H9 (cell line): ENCODE data around the gene MRGPRD. TPM values are rescaled to one million over a fixed set of nuclear protein-coding genes. Genes with fewer than 3 reads are reported as not detected.
A peak's percentile ranks its signal among the peaks of the same experiment; 100 is the strongest.

Experiments used
- DNase-seq: peaks from one replicate; pipeline ENCODE4 v3.0.0-alpha.2; 2017
- H2AFZ ChIP-seq: one replicate; pipeline ENCODE4 v1.6.1; 2013; ENCODE audit warnings: mild to moderate bottlenecking, low read length, control low read depth, moderate library complexity
- H2AK5ac ChIP-seq: 2 replicates; pipeline ENCODE4 v1.6.1; 2013; ENCODE audit warnings: low read length, control low read depth, mixed read lengths; ENCODE audit not compliant: insufficient read length
- H2BK120ac ChIP-seq: one replicate; pipeline ENCODE4 v1.6.1; 2013; ENCODE audit warnings: low read depth, mild to moderate bottlenecking, low read length, control low read depth, inconsistent platforms; ENCODE audit not compliant: poor library complexity, severe bottlenecking
- H2BK12ac ChIP-seq: 2 replicates; pipeline ENCODE4 v1.6.1; 2013; ENCODE audit warnings: low read length, control low read depth, mixed read lengths, low read depth; ENCODE audit not compliant: insufficient read length
- H2BK15ac ChIP-seq: 2 replicates; pipeline ENCODE4 v1.6.1; 2013; ENCODE audit warnings: low read depth, low read length, control low read depth
- H2BK20ac ChIP-seq: one replicate; pipeline ENCODE4 v1.6.1; 2013; ENCODE audit warnings: low read depth, mild to moderate bottlenecking, low read length, control low read depth, inconsistent platforms; ENCODE audit not compliant: poor library complexity, severe bottlenecking
- H2BK5ac ChIP-seq: 2 replicates; pipeline ENCODE4 v1.6.1; 2013; ENCODE audit warnings: low read length, control low read depth, mixed read lengths; ENCODE audit not compliant: insufficient read length
- H3K14ac ChIP-seq: 2 replicates; pipeline ENCODE4 v1.6.1; 2013; ENCODE audit warnings: low read length, control low read depth; ENCODE audit not compliant: insufficient read depth
- H3K18ac ChIP-seq: 2 replicates; pipeline ENCODE4 v1.6.1; 2013; ENCODE audit warnings: low read depth, mild to moderate bottlenecking, mixed read lengths, low read length, control low read depth; ENCODE audit not compliant: insufficient read length
- H3K23ac ChIP-seq: 2 replicates; pipeline ENCODE4 v1.6.1; 2013; ENCODE audit warnings: low read length, control low read depth, mixed read lengths, low read depth; ENCODE audit not compliant: insufficient read length
- H3K23me2 ChIP-seq: 2 replicates; pipeline ENCODE4 v1.6.1; 2013; ENCODE audit warnings: low read depth, mild to moderate bottlenecking, mixed read lengths, low read length, control low read depth; ENCODE audit not compliant: insufficient read length, poor library complexity, severe bottlenecking
- H3K27ac ChIP-seq: 2 replicates; pipeline ENCODE4 v1.5.1; 2013; ENCODE audit warnings: low read length, control low read depth, mixed read lengths, low read depth; ENCODE audit not compliant: insufficient read length
- H3K27me3 ChIP-seq: 2 replicates; pipeline ENCODE4 v1.6.1; 2013; ENCODE audit warnings: low read length, control low read depth, inconsistent platforms; ENCODE audit not compliant: insufficient read depth
- H3K4ac ChIP-seq: 2 replicates; pipeline ENCODE4 v1.6.1; 2013; ENCODE audit warnings: low read depth, mild to moderate bottlenecking, control low read depth, inconsistent platforms, low read length, moderate library complexity
- H3K4me1 ChIP-seq: 2 replicates; pipeline ENCODE4 v1.6.1; 2013; ENCODE audit warnings: low read length, control low read depth, inconsistent platforms; ENCODE audit not compliant: insufficient read depth
- H3K4me2 ChIP-seq: 2 replicates; pipeline ENCODE4 v1.6.1; 2013; ENCODE audit warnings: low read length, control low read depth, mixed read lengths; ENCODE audit not compliant: insufficient read length, insufficient read depth
- H3K56ac ChIP-seq: 2 replicates; pipeline ENCODE4 v1.6.1; 2013; ENCODE audit warnings: low read depth, mild to moderate bottlenecking, mixed read lengths, low read length, control low read depth; ENCODE audit not compliant: insufficient read length
- H3K79me1 ChIP-seq: 2 replicates; pipeline ENCODE4 v1.6.1; 2013; ENCODE audit warnings: low read depth, mild to moderate bottlenecking, moderate library complexity, low read length, control low read depth, inconsistent platforms; ENCODE audit not compliant: insufficient read depth, poor library complexity, severe bottlenecking
- H3K79me2 ChIP-seq: 2 replicates; pipeline ENCODE4 v1.6.1; 2013; ENCODE audit warnings: low read length, control low read depth, inconsistent platforms; ENCODE audit not compliant: insufficient read depth
- H3K9ac ChIP-seq: 2 replicates; pipeline ENCODE4 v1.6.1; 2013; ENCODE audit warnings: low read length, control low read depth, mixed read lengths; ENCODE audit not compliant: insufficient read length; ENCODE audit errors: extremely low read depth
- H3K9me3 ChIP-seq: one replicate; pipeline ENCODE4 v1.6.1; 2013; ENCODE audit warnings: low read depth, low read length, inconsistent platforms; ENCODE audit not compliant: control insufficient read depth
- H3T11ph ChIP-seq: one replicate; pipeline ENCODE4 v1.6.1; 2013; ENCODE audit warnings: mild to moderate bottlenecking, low read length, control low read depth, inconsistent platforms
- H4K20me1 ChIP-seq: one replicate; pipeline ENCODE4 v1.6.1; 2013; ENCODE audit not compliant: control insufficient read depth, insufficient read length, insufficient read depth
- H4K5ac ChIP-seq: 2 replicates; pipeline ENCODE4 v1.6.1; 2013; ENCODE audit warnings: low read depth, mild to moderate bottlenecking, mixed read lengths, low read length, control low read depth; ENCODE audit not compliant: insufficient read length
- H4K8ac ChIP-seq: replicated peaks from 2 replicates; pipeline ENCODE4 v1.6.1; 2013; ENCODE audit warnings: low read length, control low read depth, mixed read lengths, low read depth; ENCODE audit not compliant: insufficient read length
- H4K91ac ChIP-seq: 2 replicates; pipeline ENCODE4 v1.6.1; 2013; ENCODE audit warnings: low read depth, mild to moderate bottlenecking, moderate library complexity, mixed read lengths, low read length, control low read depth; ENCODE audit not compliant: insufficient read length
- H3K27ac Mint-ChIP-seq, 3 experiments: 2 replicates in 2 of 3; 3 replicates in 1 of 3; pipeline ENCODE4 v1.8.0; 2020 to 2021; ENCODE audit warnings: mixed read lengths in 3 of 3, mild to moderate bottlenecking in 1 of 3, moderate library complexity in 1 of 3
- H3K27me3 Mint-ChIP-seq: 2 replicates; pipeline ENCODE4 v1.8.0; 2021; ENCODE audit warnings: low read depth, mild to moderate bottlenecking, moderate library complexity, mixed read lengths
- H3K36me3 Mint-ChIP-seq, 3 experiments: 2 replicates in 2 of 3; 3 replicates in 1 of 3; pipeline ENCODE4 v1.8.0; 2020 to 2021; ENCODE audit warnings: low read depth in 3 of 3, mixed read lengths in 3 of 3; ENCODE audit not compliant: insufficient read depth in 1 of 3
- H3K4me1 Mint-ChIP-seq, 2 experiments: 2 replicates each; pipeline ENCODE4 v1.8.0; 2020; ENCODE audit warnings: mixed read lengths in 2 of 2
- H3K4me3 Mint-ChIP-seq, 2 experiments: 2 replicates in 1 of 2; 3 replicates in 1 of 2; pipeline ENCODE4 v1.8.0; 2020 to 2021; ENCODE audit warnings: mild to moderate bottlenecking in 2 of 2, mixed read lengths in 2 of 2, moderate library complexity in 1 of 2
- H3K9me3 Mint-ChIP-seq, 2 experiments: 2 replicates in 1 of 2; 3 replicates in 1 of 2; pipeline ENCODE4 v1.8.0; 2020; ENCODE audit warnings: mild to moderate bottlenecking in 2 of 2, mixed read lengths in 2 of 2, moderate library complexity in 1 of 2
- CTCF ChIP-seq: fragments of 200-600 bp; sonication (generic); conservative IDR thresholded peaks from 3 replicates; pipeline ENCODE4 v1.8.0; 2021; ENCODE audit warnings: antibody characterized with exemption, mild to moderate bottlenecking
- WGBS: extraction: QIAGEN DNeasy Blood & Tissue Kit; methylation state at CpG from one replicate; pipeline ENCODE4 v1.1.7; 2013; ENCODE audit warnings: missing lambda C conversion rate, low lambda C conversion rate, mixed read lengths; ENCODE audit not compliant: insufficient read length; ENCODE audit errors: extremely low coverage; 5-methylcytosine and 5-hydroxymethylcytosine counted together
- total RNA-seq: library from RNA; stranded (reverse); gene quantifications from 2 replicates; pipeline ENCODE4 v1.2.1, GENCODE V29; 2021

MRGPRD gene
- total RNA-seq, 1 experiment from 2014 or later: not detected

- peak; percentile 20 for DNase-seq
- Histone ChIP-seq H2BK5ac (no peak overlapping the region), H3K79me2 (no peaks in the 10 kb centered on the region), H2BK12ac (no peak overlapping the region), H3K27ac (no peak overlapping the region), H2AK5ac (no peak overlapping the region), H4K5ac (no peak overlapping the region), H2BK120ac (no peak overlapping the region), H4K20me1 (no peaks in the 10 kb centered on the region), H2AFZ (no peak overlapping the region), H3K4me2 (no peak overlapping the region), H3K23ac (no peak overlapping the region), H4K8ac (no peak overlapping the region), H3K56ac (no peak overlapping the region), H3K18ac (no peak overlapping the region), H3K4ac (no peak overlapping the region), H3K9me3 (no peaks in the 10 kb centered on the region), H4K91ac (no peak overlapping the region), H3K9ac (no peak overlapping the region), H3K27me3 (no peaks in the 10 kb centered on the region), H3K23me2 (no peaks in the 10 kb centered on the region), H2BK15ac (no peak overlapping the region), H3K79me1 (no peaks in the 10 kb centered on the region), H3K4me1 (no peaks in the 10 kb centered on the region), H3T11ph (no peak overlapping the region), H2BK20ac (no peak overlapping the region), H3K14ac (no peak overlapping the region)
- peaks cover 7% of the 10 kb centered on the region in 2 experiments for H3K9me3 Mint-ChIP-seq
- peaks cover 7 to 19% of the 10 kb centered on the region in 2 experiments for H3K4me1 Mint-ChIP-seq
- no CpG with 5 or more reads among the region's 14 CpGs for WGBS
- no peak overlapping the region for H3K4me3 Mint-ChIP-seq
- no peak for TF ChIP-seq CTCF
- peaks cover 0 to 10% (median 0%) of the 10 kb centered on the region in 3 experiments; a peak in 3 of 7 replicates for H3K36me3 Mint-ChIP-seq
- H3K27ac Mint-ChIP-seq: no peak overlapping the region; a peak in 1 of 7 replicates
- H3K27me3 Mint-ChIP-seq: peaks cover 3% of the 10 kb centered on the region; the same call in 1 of the 2 replicates
These were observed 2.8 kb downstream of the MRGPRD start for GRCh38 chr11:68977781-68978625.
